ENCODE data around the gene THRB.

The THRB gene

GRCh38 chr3:24375947-24376384 is 118.7 kb downstream of the THRB start:
- DNase-seq (ENCODE audit: low spot score): no peak

- DNase-seq (ENCODE audit: low spot score): no peak
Observed at GRCh38 chr3:24374801-24375200, 119.8 kb downstream of the THRB start.

DNA sequence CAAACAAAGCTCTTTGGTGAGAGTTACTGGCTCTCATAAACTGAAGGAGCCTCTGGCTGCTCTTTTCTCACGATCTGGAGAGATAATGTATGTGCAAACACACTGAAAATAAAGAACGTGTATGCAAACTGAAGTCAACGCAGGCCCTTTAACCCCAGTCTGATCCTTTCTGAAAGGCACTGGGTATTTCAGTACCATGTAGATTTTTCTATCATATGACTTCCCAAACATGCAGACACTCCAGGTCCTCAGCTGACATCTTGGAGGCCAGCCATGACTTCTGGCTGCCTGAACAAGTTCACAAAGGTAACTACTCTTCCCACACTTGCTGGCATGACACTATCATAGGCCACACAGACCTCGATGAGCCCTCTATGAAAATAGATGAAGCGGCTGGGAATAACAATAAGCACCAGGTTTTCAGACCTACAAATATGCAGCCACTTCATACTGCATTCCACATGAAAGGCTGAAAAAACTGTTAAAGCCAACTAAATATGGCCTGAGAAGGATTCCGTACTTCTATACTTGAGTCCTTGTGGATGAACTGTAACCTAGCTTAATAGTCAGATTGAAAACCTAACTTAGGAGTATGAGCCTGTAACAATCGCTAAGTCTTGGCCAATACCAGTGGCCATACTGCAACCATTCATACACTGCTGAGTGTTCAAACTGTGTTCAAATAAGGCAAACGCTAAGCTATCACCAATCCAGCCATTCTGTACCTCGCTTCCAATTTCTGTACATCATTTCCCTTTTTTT is 121.3 kb downstream of the THRB start:
- DNase-seq (ENCODE audit: low spot score): no peak

- DNase-seq (ENCODE audit: low spot score): no peak
Observed at GRCh38 chr3:24372559-24373197, 122.0 kb downstream of the THRB start.

DNA sequence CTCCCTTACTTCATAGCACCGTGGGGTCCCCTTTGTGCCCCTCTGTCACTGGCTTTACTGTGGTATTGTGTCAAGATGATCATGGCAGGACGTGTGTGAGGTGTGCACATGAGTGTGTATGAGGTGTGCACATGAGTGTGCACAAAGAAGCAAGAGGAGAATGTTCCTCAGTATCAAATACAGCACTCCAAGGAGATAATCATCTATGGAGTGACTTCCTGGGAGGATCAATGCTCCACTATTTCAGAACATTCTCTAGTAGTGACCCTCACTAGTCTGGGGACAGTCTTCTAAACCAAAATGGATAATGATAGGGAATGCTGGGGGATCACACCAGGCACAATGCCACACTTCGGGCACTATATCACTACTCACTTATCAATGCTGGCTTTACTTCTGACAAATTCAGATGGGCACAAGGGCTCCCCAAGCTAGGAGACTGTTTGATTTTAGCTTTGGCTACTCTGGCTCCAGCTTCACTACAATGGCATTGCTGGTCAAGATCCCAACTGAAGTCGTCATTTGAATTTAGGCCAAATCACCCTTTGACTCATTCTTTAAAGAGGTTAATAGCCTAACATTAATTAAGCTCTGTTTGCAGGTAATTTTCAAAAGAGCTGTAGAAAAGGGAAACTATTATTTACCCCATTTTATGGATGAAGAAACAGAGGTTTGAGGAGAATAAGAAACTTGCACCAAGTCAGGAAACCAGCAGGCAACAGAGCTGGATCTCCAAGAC is 124.1 kb downstream of the THRB start:
- no peak for DNase-seq (ENCODE audit: low spot score)

- no peak for DNase-seq (ENCODE audit: low spot score)
Observed at GRCh38 chr3:24368605-24369004, 126.0 kb downstream of the THRB start.

- no peak for DNase-seq (ENCODE audit: low spot score)
Observed at GRCh38 chr3:24367664-24368264, 126.9 kb downstream of the THRB start.

- no peak for DNase-seq (ENCODE audit: low spot score)
Observed at GRCh38 chr3:24367216-24367615, 127.4 kb downstream of the THRB start.

- DNase-seq (ENCODE audit: low spot score): peak; percentile 70
Observed at GRCh38 chr3:24365168-24365567, 129.5 kb downstream of the THRB start.

DNA sequence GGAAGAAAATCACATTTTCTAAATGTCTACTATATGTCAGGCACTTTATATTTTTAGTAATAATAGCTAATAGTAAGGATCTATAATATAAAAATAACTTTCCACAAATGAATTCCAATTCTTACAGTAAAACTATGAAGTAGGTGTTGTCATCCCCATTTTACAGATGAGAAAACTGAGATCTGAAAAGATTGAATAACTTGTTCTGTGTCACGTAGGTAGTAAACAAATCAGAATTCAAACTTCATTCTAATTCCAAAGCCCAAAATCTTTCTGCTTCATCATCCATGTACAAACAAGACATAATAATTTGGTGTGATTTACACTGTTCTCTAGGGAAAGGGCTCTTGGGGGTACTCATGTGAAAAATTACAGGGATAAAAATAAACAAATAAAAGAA is 130.3 kb downstream of the THRB start:
- no peak for DNase-seq (ENCODE audit: low spot score)

GRCh38 chr3:24363242-24363641 is 131.4 kb downstream of the THRB start:
- no peak for DNase-seq (ENCODE audit: low spot score)

DNA sequence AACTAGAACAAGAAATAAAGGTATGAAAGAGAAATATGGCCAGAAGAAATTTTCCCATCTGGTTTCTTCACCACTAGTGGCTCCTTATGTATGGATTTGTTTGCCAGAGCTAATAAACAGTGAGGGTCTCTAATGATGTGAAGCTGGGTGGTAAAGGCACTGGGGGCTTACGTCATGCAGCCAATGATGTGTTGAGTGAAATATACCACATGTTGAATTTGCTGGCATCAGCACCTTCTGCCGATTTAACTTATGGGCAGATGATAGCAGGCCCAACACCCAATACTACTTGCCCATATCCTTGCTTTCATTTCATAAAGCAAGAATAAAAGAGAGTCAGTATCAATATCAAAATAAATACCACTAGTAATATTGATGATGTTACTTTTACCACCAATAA is 133.0 kb downstream of the THRB start:
- no peak for DNase-seq (ENCODE audit: low spot score)

- no peak for DNase-seq (ENCODE audit: low spot score)
Observed at GRCh38 chr3:24360957-24361356, 133.7 kb downstream of the THRB start.

DNA sequence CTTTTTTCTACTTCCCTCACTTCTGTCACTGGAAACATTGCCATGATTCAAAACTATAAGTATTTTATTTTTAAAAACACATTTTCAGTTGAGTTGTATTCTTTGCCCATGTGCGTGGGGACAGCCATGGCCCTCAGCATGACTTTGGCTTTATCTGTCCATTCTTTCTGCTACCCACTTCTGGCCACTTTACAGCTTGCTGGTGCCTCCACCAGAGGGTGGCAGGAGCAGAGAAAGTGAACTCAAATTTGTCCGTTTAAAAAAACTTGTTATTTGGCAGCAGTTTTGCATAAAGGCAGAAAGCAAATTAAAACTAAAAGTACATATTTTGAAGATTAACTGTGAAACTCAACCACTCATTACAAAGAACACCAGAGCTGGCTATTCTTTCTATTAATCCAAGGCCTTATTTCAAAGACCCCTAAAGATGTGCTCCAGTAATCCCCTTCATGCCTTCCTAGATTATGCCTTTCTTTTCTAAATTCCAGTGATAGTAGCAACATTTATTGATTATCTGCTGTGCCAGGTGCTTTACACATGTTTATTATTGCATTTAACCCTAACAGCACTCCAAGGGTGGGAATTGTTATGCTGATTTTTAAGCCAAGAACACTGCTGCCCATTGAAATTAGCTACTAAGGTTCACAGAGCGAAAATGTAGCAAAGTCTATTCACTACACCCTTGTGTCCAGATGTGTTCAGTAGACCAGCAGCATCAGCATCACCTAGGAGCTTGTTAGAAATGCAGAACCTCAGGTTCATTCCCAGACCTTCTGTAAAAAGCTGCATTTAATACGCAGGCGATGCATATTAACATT is 134.8 kb downstream of the THRB start:
- DNase-seq (ENCODE audit: low spot score): no peak

- no peak for DNase-seq (ENCODE audit: low spot score)
Observed at GRCh38 chr3:24359102-24359501, 135.5 kb downstream of the THRB start.

GRCh38 chr3:24357635-24358034 is 137.0 kb downstream of the THRB start:
- no peak for DNase-seq (ENCODE audit: low spot score)

GRCh38 chr3:24355806-24356205 is 138.8 kb downstream of the THRB start:
- no peak for DNase-seq (ENCODE audit: low spot score)

GRCh38 chr3:24354230-24354629 is 140.4 kb downstream of the THRB start:
- no peak for DNase-seq (ENCODE audit: low spot score)

- DNase-seq (ENCODE audit: low spot score): no peak
Observed at GRCh38 chr3:24352893-24353553, 141.6 kb downstream of the THRB start.

GRCh38 chr3:24351779-24352469 is 142.7 kb downstream of the THRB start:
- DNase-seq (ENCODE audit: low spot score): no peak

Data from SW480 (cell line).